WTC11 (cell line): ENCODE results near the gene B3GNT7. TPM values are rescaled to one million over a fixed set of nuclear protein-coding genes. Genes with fewer than 3 reads are reported as not detected.
A peak's percentile ranks its signal among the peaks of the same experiment; 100 is the strongest.

Experiments
- ATAC-seq: fragments of 200-7000 bp; cut with Tn5 transposase; 2 replicates; pipeline ENCODE4 v1.10.0; 2021; ENCODE audit warnings: mild to moderate bottlenecking, moderate library complexity
- CTCF ChIA-PET: fragments of 300-600 bp; sonication (Branson Sonifier 250); formaldehyde crosslinking; loops from one replicate; lab custom pipeline; 2021; ENCODE audit warnings: antibody characterized with exemption; lab: Charles Lee
- POLR2A ChIA-PET: fragments of 350-600 bp; sonication (Branson Sonifier 250); formaldehyde crosslinking; loops from one replicate; lab custom pipeline; 2021; ENCODE audit warnings: antibody characterized with exemption; lab: Charles Lee
- DNase-seq: peaks from one replicate; pipeline ENCODE4 v3.0.0; 2021; ENCODE audit warnings: low spot score
- H3K27ac Mint-ChIP-seq: 2 replicates; pipeline ENCODE4 v1.8.0; 2021; ENCODE audit warnings: mixed read lengths
- H3K27me3 Mint-ChIP-seq: 2 replicates; pipeline ENCODE4 v1.8.0; 2021; ENCODE audit warnings: low read depth, mild to moderate bottlenecking, moderate library complexity, mixed read lengths
- H3K36me3 Mint-ChIP-seq: 2 replicates; pipeline ENCODE4 v1.8.0; 2021; ENCODE audit warnings: mixed read lengths
- H3K4me1 Mint-ChIP-seq: 2 replicates; pipeline ENCODE4 v1.8.0; 2022; ENCODE audit warnings: mixed read lengths
- H3K4me3 Mint-ChIP-seq: 2 replicates; pipeline ENCODE4 v1.8.0; 2021; ENCODE audit warnings: mild to moderate bottlenecking, moderate library complexity, mixed read lengths
- H3K9me3 Mint-ChIP-seq: 2 replicates; pipeline ENCODE4 v1.8.0; 2021; ENCODE audit warnings: mixed read lengths
- AFF4 ChIP-seq: sonication (generic); formaldehyde crosslinking; IDR thresholded peaks from 2 replicates; pipeline ENCODE4 v1.8.1; 2023; ENCODE audit warnings: mild to moderate bottlenecking, missing genetic modification reagents, borderline replicate concordance
- CREM ChIP-seq: sonication (generic); formaldehyde crosslinking; IDR thresholded peaks from 2 replicates; pipeline ENCODE4 v1.8.1; 2022; ENCODE audit warnings: mild to moderate bottlenecking, missing genetic modification reagents, moderate library complexity
- FOXP1 ChIP-seq: sonication (generic); formaldehyde crosslinking; IDR thresholded peaks from 2 replicates; pipeline ENCODE4 v1.8.0; 2022; ENCODE audit warnings: missing genetic modification reagents, mild to moderate bottlenecking, moderate library complexity, borderline replicate concordance
- FOXP4 ChIP-seq: sonication (generic); formaldehyde crosslinking; IDR thresholded peaks from 2 replicates; pipeline ENCODE4 v1.8.0; 2022; ENCODE audit warnings: mild to moderate bottlenecking, missing genetic modification reagents
- IRF1 ChIP-seq: sonication (generic); formaldehyde crosslinking; IDR thresholded peaks from 2 replicates; pipeline ENCODE4 v1.8.0; 2023; ENCODE audit warnings: missing genetic modification reagents
- OVOL2 ChIP-seq: fragments of 250-450 bp; sonication (Bioruptor Pico); IDR thresholded peaks from 2 replicates; pipeline ENCODE4 v1.9.0; 2021; ENCODE audit warnings: mild to moderate bottlenecking, borderline replicate concordance
- PRDM15 ChIP-seq: sonication (generic); formaldehyde crosslinking; IDR thresholded peaks from 2 replicates; pipeline ENCODE4 v1.8.0; 2022; ENCODE audit warnings: missing genetic modification reagents
- PREB ChIP-seq: sonication (generic); formaldehyde crosslinking; IDR thresholded peaks from 2 replicates; pipeline ENCODE4 v1.8.1; 2022; ENCODE audit warnings: mild to moderate bottlenecking, missing genetic modification reagents, moderate library complexity, borderline replicate concordance
- PRRX2 ChIP-seq: fragments of 250-450 bp; sonication (Bioruptor Pico); IDR thresholded peaks from 2 replicates; pipeline ENCODE4 v1.8.0; 2021; ENCODE audit warnings: mild to moderate bottlenecking
- STAT6 ChIP-seq: sonication (generic); formaldehyde crosslinking; conservative IDR thresholded peaks from 2 replicates; pipeline ENCODE4 v1.8.1; 2023; ENCODE audit warnings: mild to moderate bottlenecking, low read depth, missing genetic modification reagents, moderate library complexity
- TEAD1 ChIP-seq: sonication (generic); formaldehyde crosslinking; IDR thresholded peaks from 2 replicates; pipeline ENCODE4 v1.8.0; 2022; ENCODE audit warnings: mild to moderate bottlenecking, missing genetic modification reagents
- USF1 ChIP-seq: sonication (generic); formaldehyde crosslinking; IDR thresholded peaks from 2 replicates; pipeline ENCODE4 v1.8.0; 2022; ENCODE audit warnings: mild to moderate bottlenecking, missing genetic modification reagents
- ZBTB43 ChIP-seq: sonication (generic); formaldehyde crosslinking; IDR thresholded peaks from 2 replicates; pipeline ENCODE4 v1.8.1; 2023; ENCODE audit warnings: mild to moderate bottlenecking, missing genetic modification reagents
- ZMAT4 ChIP-seq: fragments of 250-450 bp; sonication (Bioruptor Pico); IDR thresholded peaks from 2 replicates; pipeline ENCODE4 v1.9.0; 2021; ENCODE audit warnings: mild to moderate bottlenecking
- total RNA-seq: library from RNA; stranded (reverse); gene quantifications from 3 replicates; pipeline ENCODE4 v1.2.3, GENCODE V29; 2021

B3GNT7 gene
- total RNA-seq, 1 experiment from 2014 or later, result 151 TPM

- TF ChIP-seq STAT6 (no peak), FOXP1 (CRISPR knock-in tag) (no peak)
Observed at GRCh38 chr2:231373184-231373583, 22.3 kb upstream of the B3GNT7 start (continued).

GRCh38 chr2:231373786-231374349, 21.6 kb upstream of the B3GNT7 start:
- Mint-ChIP-seq H3K4me3 (no peak overlapping the region), H3K9me3 (no peaks in the 10 kb centered on the region), H3K4me1 (peaks cover 86% of the 10 kb centered on the region)
- no peak for TF ChIP-seq PREB (CRISPR knock-in tag)
- TF ChIP-seq PRRX2 (CRISPR knock-in tag), result no peak
- TF ChIP-seq, all 79 proteins: peak for 0
- CTCF ChIA-PET, result interaction anchor here (0.9 kb wide), 1 partner anchor 77 kb away, joined by 3 read pairs; no protein-coding TSS in a partner anchor
- DNase-seq (no peak), ATAC-seq (no peak)
- POLR2A ChIA-PET, result interaction anchor here (1.0 kb wide), 1 partner anchor 91 kb away, joined by 3 read pairs; the partner anchor contains the start of gene NCL
- Mint-ChIP-seq H3K36me3 (peaks cover 3% of the 10 kb centered on the region; the same call in 1 of the 2 replicates), H3K27me3 (no peaks in the 10 kb centered on the region), H3K27ac (0 out of 2 replicates have a peak overlapping the region, but pooled peaks have one; percentile 52)

- H3K27ac Mint-ChIP-seq, result peak overlapping the region; percentile 91
- H3K4me1 Mint-ChIP-seq, result peaks cover 83% of the 10 kb centered on the region
- ChIA-PET CTCF (interaction anchor here (0.6 to 1.1 kb wide), 2 partner anchors 26 to 77 kb away, joined by 3 read pairs; no protein-coding TSS in a partner anchor), POLR2A (interaction anchor here (1.0 kb wide), 1 partner anchor 90 kb away, joined by 3 read pairs; the partner anchor contains the start of gene NCL)
- H3K9me3 Mint-ChIP-seq, result no peaks in the 10 kb centered on the region
- DNase-seq, result no peak
- H3K4me3 Mint-ChIP-seq, result no peak overlapping the region
- ATAC-seq, result no peak
- peaks cover 3% of the 10 kb centered on the region; the same call in 1 of the 2 replicates for H3K36me3 Mint-ChIP-seq
- H3K27me3 Mint-ChIP-seq, result no peaks in the 10 kb centered on the region
- no peak for TF ChIP-seq OVOL2 (CRISPR knock-in tag)
- TF ChIP-seq CREM (CRISPR knock-in tag), result no peak
- no peak for TF ChIP-seq AFF4 (CRISPR knock-in tag)
- TF ChIP-seq USF1, result no peak
- TF ChIP-seq IRF1 (CRISPR knock-in tag), result no peak
- TF ChIP-seq ZMAT4 (CRISPR knock-in tag), result no peak
- no peak for TF ChIP-seq TEAD1 (CRISPR knock-in tag)
- TF ChIP-seq ZBTB43, result no peak
- no peak for TF ChIP-seq FOXP4
- no peak for TF ChIP-seq PRDM15 (CRISPR knock-in tag)
Observed at GRCh38 chr2:231374771-231375170, 20.7 kb upstream of the B3GNT7 start.
